HEK293T (cell line): ENCODE measurements around the gene MAFF.

Source experiments
- CTCF ChIA-PET: fragments of 350-600 bp; formaldehyde crosslinking; extraction: SDS; loops from one replicate; lab custom pipeline; 2021; ENCODE audit warnings: antibody characterized with exemption, inconsistent platforms; lab: Yijun Ruan, JAX
- POLR2A ChIA-PET: fragments of 350-600 bp; formaldehyde crosslinking; extraction: SDS; loops from one replicate; lab custom pipeline; 2020; ENCODE audit warnings: antibody characterized with exemption, inconsistent platforms; lab: Yijun Ruan, JAX
- DNase-seq: peaks from one replicate; pipeline ENCODE4 v3.0.0; 2012; ENCODE audit warnings: mixed read lengths; ENCODE audit errors: extremely low spot score
- ARNT ChIP-seq: fragments of 450-650 bp; IDR thresholded peaks from 2 replicates; pipeline ENCODE4 v1.6.1; 2017; ENCODE audit warnings: mild to moderate bottlenecking
- BHLHE40 ChIP-seq: fragments of 450-650 bp; IDR thresholded peaks from 2 replicates; pipeline ENCODE4 v1.6.1; 2016; ENCODE audit warnings: mild to moderate bottlenecking, moderate library complexity, borderline replicate concordance
- CTBP1 ChIP-seq: fragments of 450-650 bp; IDR thresholded peaks from 2 replicates; pipeline ENCODE4 v1.6.1; 2016; ENCODE audit warnings: borderline replicate concordance
- ELF4 ChIP-seq: fragments of 450-650 bp; IDR thresholded peaks from 2 replicates; pipeline ENCODE4 v1.6.1; 2017; ENCODE audit warnings: antibody characterized with exemption
- FOXA1 ChIP-seq: fragments of 450-650 bp; IDR thresholded peaks from 2 replicates; pipeline ENCODE4 v1.6.1; 2016; ENCODE audit warnings: mild to moderate bottlenecking
- FOXK2 ChIP-seq: fragments of 450-650 bp; IDR thresholded peaks from 2 replicates; pipeline ENCODE4 v1.6.1; 2016; ENCODE audit warnings: mild to moderate bottlenecking
- FOXM1 ChIP-seq: fragments of 450-650 bp; IDR thresholded peaks from 2 replicates; pipeline ENCODE4 v1.6.1; 2017; ENCODE audit warnings: mild to moderate bottlenecking, borderline replicate concordance
- HDGF ChIP-seq: fragments of 450-650 bp; IDR thresholded peaks from 2 replicates; pipeline ENCODE4 v1.6.1; 2017; ENCODE audit warnings: antibody characterized with exemption, borderline replicate concordance
- L3MBTL2 ChIP-seq: fragments of 450-650 bp; conservative IDR thresholded peaks from 2 replicates; pipeline ENCODE4 v1.6.1; 2016; ENCODE audit warnings: mild to moderate bottlenecking
- LEF1 ChIP-seq: fragments of 450-650 bp; IDR thresholded peaks from 2 replicates; pipeline ENCODE4 v1.6.1; 2017; ENCODE audit warnings: mild to moderate bottlenecking, borderline replicate concordance
- NFRKB ChIP-seq: fragments of 450-650 bp; IDR thresholded peaks from 2 replicates; pipeline ENCODE4 v1.6.1; 2016; ENCODE audit warnings: mild to moderate bottlenecking, moderate library complexity
- SP1 ChIP-seq: fragments of 450-650 bp; IDR thresholded peaks from 2 replicates; pipeline ENCODE4 v1.6.1; 2017
- SUZ12 ChIP-seq: fragments of 450-650 bp; IDR thresholded peaks from 2 replicates; pipeline ENCODE4 v1.6.1; 2016; ENCODE audit warnings: mild to moderate bottlenecking
- TARDBP ChIP-seq: fragments of 450-650 bp; IDR thresholded peaks from 2 replicates; pipeline ENCODE4 v1.6.1; 2016
- ZNF384 ChIP-seq: fragments of 450-650 bp; IDR thresholded peaks from 2 replicates; pipeline ENCODE4 v1.6.1; 2016
- TF ChIP-seq, protein P1 (sequence below): fragments of 450-650 bp; IDR thresholded peaks from 2 replicates; pipeline ENCODE4 v1.6.1; 2016

Gene MAFF

DNA sequence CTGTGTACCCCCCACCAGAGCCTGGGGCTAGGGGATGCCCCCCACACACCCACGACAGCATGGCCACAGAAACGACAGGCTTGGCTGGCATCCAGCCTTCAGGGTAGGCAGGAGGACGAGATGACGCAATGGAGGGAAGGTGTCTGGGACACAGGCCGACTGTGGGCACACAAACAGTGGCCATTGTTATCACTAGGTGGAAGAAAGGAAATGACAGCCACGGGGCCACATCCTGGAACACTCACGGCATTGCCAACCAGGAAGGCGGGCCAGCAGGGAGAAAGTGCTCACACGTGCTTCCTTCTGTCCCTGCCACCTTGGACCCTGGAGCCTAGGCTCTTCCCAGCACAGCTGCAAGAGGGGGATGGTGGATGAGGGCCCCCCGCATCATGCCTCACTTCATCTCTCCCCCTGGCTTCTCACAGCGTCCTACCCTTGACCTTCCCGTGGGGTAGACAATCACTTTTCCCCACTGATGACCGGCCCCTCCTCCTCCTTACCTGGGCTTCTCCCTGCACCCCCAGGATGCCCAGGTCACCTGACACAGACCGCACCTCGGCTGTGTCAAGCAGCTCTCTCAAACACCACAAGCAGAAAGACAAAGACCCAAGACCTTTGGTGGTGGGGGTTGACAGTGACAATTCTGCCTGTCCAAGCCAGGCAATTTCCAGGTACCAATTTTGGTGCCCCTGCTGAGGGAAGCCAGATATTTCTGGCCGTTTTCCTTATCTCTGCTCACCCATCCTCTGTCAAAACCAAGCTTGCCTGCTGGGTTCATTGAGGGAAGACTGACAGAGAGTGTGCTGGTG lies 28.8 kb upstream of the MAFF start:
- ChIA-PET POLR2A (interaction anchor here (0.8 to 1.6 kb wide), 2 partner anchors 9 to 13 kb away, joined by 3 to 4 read pairs; partner anchors contain the start of gene PLA2G6), CTCF (no interaction called here)
- no peak for DNase-seq
- TF ChIP-seq LEF1: no peak

DNA sequence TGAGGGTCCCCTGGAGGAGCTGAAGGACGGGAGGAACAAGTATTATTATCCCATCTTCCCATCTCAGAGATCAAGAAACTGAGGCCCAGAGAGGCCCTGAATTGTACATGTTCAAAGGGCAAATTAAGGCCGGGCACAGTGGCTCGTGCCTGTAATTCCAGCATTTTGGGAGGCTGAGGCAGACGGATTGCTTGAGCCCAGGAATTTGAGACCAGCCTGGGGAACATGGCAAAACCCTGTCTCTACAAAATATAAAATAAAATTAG lies 28.2 kb upstream of the MAFF start:
- no peak for TF ChIP-seq FOXK2
- TF ChIP-seq SP1: no peak
- no peak for TF ChIP-seq NFRKB
- no peak for TF ChIP-seq FOXM1
- TF ChIP-seq ZNF384: no peak
- TF ChIP-seq CTBP1: no peak
- TF ChIP-seq LEF1: no peak
- no peak for TF ChIP-seq SUZ12
- TF ChIP-seq, protein P1, sequence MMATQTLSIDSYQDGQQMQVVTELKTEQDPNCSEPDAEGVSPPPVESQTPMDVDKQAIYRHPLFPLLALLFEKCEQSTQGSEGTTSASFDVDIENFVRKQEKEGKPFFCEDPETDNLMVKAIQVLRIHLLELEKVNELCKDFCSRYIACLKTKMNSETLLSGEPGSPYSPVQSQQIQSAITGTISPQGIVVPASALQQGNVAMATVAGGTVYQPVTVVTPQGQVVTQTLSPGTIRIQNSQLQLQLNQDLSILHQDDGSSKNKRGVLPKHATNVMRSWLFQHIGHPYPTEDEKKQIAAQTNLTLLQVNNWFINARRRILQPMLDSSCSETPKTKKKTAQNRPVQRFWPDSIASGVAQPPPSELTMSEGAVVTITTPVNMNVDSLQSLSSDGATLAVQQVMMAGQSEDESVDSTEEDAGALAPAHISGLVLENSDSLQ: no peak
- TF ChIP-seq HDGF: no peak
- no peak for TF ChIP-seq TARDBP
- no peak for TF ChIP-seq L3MBTL2
- no peak for TF ChIP-seq FOXA1
- CTCF ChIA-PET: no interaction called here
- POLR2A ChIA-PET: interaction anchor here (0.8 kb wide), 1 partner anchor 13 kb away, joined by 3 read pairs; no protein-coding TSS in a partner anchor
- no peak for DNase-seq

DNA sequence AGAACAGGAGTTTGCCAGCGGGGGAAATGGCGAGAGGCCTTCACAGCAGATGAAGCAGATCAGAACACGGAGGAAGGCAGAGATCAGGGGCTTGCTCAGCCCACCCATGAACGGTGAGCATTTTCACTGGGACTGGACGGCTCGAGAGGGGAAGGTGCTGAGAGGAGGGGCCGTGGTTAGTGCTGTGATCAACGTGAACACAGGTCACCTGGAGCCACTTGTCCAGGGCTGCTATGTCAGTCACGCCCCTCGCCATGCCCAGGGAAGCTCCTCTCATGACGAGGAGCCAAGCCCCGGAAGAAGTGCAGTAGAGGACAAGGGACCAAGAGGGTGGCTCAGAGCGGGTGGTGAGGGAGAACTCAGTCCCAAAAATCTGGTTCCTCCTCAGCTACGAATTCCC lies 27.2 kb upstream of the MAFF start:
- ChIA-PET CTCF (interaction anchor here (0.6 kb wide), 1 partner anchor 547 kb away, joined by 3 read pairs; no protein-coding TSS in a partner anchor), POLR2A (interaction anchor here (1.4 kb wide), 1 partner anchor 10 kb away, joined by 3 read pairs; no protein-coding TSS in a partner anchor)
- TF ChIP-seq ZNF384 (no peak), NFRKB (no peak), BHLHE40 (no peak), LEF1 (no peak), FOXA1 (no peak), FOXK2 (no peak), FOXM1 (no peak), ELF4 (no peak)
- TF ChIP-seq, protein P1: no peak
- DNase-seq: no peak

DNA sequence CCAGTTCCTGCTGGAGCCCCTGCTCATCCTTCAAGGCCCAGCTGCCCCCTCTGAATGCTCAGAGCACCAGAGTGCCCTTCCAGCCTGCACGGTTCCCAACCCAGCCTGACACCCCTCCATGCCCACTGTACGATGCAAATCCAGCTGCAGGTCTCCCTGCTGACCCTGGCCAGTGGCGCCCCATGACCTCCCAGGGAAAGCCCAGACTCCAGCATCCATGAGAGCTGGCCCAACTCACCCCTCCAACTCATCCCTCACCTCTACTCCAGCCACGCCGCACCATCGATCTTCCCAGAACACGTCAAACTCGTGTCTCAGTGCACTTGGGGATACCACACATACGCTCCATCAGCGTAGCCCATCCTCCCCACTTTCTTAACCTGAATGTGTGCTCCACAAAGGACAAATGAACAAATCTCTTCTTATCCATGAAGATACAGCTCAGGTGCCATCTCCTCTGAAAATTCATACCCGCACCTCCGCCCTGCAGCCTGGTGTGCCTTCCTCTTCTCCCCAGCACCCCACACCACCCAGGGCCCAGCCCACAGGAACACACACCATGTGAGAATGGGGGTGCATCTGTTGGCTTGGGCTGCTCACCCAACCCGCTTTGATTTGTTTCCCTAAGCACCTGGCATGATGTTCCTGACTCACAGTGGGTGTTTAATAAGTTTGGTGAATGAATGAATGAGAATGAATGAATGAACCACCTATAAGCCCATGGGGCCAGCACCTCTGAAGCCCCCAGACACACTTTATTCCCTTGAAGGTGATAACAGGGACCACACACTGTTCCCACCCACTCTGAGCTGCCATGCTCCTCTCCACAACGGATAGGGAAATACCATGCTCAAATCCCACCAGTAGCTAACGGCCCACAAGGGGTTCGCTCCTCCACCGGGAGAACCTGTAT lies 26.3 kb upstream of the MAFF start:
- no peak for TF ChIP-seq ELF4
- TF ChIP-seq LEF1: no peak
- TF ChIP-seq SP1: no peak
- TF ChIP-seq CTBP1: no peak
- TF ChIP-seq FOXM1: no peak
- no peak for TF ChIP-seq HDGF
- no peak for TF ChIP-seq SUZ12
- TF ChIP-seq NFRKB: no peak
- no peak for TF ChIP-seq FOXK2
- no peak for TF ChIP-seq BHLHE40
- TF ChIP-seq FOXA1: no peak
- TF ChIP-seq ARNT: no peak
- TF ChIP-seq L3MBTL2: no peak
- TF ChIP-seq TARDBP: no peak
- TF ChIP-seq, protein P1: no peak
- POLR2A ChIA-PET: interaction anchor here (1.4 kb wide), 1 partner anchor 11 kb away, joined by 3 read pairs; no protein-coding TSS in a partner anchor
- CTCF ChIA-PET: no interaction called here
- DNase-seq: no peak

DNA sequence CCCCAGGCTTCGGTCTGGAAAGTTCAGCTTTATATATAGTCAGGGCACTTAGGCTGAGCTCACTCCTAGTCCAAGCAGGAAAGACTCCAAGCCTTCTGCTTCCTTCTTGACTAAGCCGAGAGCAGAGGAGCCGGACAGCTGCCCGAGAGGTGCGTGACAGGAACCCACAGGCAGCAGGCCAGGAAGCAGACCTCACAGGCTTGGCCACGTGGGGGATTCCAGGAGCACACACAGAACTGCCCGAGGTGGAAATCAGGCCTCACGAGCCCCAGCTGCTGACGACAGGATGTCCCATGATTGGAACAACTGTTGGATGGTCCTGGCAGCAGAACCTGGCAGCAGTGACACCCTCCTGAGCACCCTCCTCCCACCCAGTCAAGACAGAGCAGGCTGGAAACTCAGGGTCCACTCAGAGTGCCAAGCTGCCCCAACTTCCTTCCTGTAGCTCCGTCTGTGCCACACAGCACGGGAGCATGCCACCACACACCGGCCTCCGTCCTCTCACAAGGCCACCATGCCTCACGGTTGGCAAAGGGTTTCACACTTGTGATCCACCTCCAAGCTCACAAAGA lies 25.5 kb upstream of the MAFF start:
- DNase-seq: no peak
- TF ChIP-seq, protein P1: no peak
- TF ChIP-seq FOXM1 (no peak), CTBP1 (no peak), FOXK2 (no peak), FOXA1 (no peak), HDGF (no peak), SUZ12 (no peak), LEF1 (no peak), BHLHE40 (no peak), NFRKB (no peak), ARNT (no peak), SP1 (no peak)
- POLR2A ChIA-PET: no interaction called here
- CTCF ChIA-PET: no interaction called here
